NOMO-1 (cell line): ENCODE data around the gene TP53BP2.

Source experiments
- DNase-seq, 2 experiments: peaks; one replicate each; lab custom pipeline; 2025; ENCODE audit not compliant: unreplicated experiment in 2 of 2; lab: John Stamatoyannopoulos, UW

TP53BP2 gene

DNA sequence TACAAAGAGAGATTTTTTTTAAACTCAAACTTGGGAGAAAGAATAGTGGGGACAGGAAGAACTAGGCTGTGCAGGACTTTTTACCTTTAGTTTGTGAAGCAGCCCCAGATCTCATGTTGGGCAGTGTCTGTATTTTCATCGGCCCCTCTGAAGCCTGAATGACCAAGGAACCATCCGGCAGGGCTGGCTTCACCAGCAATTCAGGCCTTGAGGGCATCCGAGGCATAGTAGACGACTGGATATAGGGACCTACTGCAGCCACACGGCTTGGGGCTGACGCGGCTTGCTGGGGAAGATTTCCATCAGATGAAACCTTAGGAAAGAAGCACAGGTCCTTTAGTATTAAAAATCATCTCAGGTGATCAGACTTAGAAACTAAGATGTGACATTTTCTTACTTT is 43.7 kb downstream of the TP53BP2 start:
- no peak for DNase-seq

DNA sequence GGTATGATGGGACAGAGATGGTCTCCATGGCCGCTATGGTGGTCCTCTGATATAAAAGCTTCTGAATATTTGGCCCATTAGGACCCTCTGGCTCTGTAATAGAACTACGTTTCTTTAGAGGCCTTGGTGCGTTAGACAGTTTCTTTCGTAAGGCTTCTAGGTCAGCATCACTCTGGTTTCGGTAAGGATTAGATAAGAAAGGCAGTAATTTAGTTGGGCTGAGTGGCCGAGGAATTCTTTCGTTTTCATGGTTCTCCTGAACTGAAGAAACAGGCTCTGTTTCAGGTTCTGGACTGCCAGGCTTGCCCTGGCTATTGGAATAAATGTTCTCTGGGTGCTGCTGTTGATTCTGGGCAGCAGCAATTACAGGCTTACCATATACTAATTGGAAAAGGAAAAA is 49.5 kb downstream of the TP53BP2 start:
- DNase-seq: no peak

DNA sequence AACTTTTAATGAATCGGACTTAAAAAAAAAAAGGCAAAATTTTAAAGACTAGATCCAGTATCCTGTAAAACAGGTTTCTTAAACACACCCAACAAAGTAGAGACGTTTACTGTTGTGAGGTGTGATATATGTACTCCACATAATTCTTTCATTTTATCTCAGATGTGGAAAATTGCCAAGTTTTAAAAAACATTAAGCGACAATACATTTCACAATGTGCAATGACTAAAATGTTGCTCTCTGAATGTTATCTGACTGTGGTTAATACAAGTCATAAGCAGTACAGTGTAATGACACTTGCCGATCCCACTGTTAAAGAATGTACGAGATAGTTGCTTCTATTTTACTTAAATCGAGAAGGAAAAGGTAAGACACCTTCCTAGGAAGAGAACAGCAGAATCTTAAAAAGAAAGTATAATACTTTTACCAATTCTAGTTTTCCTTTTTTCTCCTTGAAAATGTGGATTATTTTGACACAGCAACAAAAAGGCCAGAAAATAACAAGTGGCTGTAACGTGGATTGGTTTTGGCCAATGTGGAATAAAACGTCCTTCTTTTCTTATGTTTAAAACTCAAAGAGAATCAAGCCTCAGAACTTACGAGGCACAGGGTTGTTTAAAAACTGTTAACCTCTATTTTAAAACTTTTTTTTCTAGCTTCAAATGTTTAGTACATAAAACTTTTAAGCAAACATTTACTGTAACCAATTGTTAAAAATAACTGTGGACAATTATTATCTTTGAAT is 51.4 kb downstream of the TP53BP2 start:
- DNase-seq: no peak

- no peak for DNase-seq
Observed at GRCh38 chr1:223793716-223794115, 52.0 kb downstream of the TP53BP2 start.

DNA sequence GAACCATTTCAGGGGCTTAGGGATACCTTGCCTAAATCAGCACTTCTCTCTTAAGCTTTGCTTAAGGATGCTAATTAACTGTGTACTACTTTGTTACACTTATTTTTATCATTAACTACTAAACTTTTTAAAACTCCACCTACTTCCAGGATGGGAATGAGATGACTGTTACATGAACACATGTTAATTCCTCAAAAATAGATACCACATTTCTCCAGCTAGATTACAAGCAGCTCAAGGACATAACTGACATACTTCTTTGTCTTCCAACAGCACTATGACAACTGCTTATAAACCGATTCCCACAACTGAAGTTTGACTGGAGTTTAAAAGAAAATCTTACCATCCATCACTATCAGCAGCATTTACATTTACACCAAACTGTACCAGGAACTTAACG is 53.7 kb downstream of the TP53BP2 start:
- DNase-seq: no peak

DNA sequence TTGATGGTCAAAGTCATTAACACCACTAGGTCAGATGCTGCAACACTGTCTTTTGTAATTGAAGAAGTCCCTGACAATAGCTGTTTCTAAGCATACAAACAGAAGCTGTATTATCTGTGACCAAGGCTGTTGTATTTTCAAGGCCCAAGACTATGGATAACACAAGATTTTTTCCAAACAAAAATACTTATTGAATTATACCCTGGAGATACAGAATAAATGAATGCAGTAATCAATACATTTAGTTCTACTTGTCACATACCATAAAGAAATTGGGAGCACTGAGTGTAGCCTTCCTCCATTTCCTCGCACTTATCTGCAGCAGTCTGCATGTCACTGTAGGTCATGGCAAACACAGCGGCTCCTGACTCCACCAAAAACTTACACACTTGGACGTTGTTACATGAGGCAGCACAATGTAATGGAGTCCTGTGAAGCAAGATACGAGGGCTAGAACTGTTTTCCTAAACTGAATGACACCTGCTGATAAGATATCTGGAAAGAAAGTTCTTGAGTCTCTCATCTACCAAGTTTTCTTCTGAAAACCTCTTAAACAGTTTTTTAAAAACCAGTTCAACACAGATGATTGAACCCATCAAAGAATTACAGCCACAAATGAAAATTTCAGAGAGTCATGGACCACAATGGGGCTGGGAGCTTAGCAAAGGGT is 56.9 kb downstream of the TP53BP2 start:
- no peak for DNase-seq

DNA sequence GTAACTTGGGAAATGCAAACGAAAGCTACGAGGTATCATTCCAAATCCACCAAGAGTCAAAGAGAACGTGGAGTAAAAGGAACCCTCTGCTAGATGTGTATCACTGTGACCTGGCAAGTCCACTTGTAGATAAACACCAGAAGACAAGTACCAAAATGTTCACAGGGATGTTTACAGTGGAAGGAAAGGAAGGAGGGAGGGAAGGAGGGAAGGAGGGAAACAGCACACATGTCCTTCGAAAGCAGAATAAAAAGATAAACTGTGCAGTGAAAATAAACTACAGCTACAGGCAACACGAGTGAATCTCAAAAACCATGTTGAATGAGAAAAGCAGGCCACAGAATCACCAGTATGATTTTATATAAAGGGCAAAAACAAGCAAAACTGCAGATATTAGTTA is 59.9 kb downstream of the TP53BP2 start:
- DNase-seq: no peak

GRCh38 chr1:223784541-223784940 is 61.2 kb downstream of the TP53BP2 start:
- DNase-seq: no peak

- DNase-seq: no peak
Observed at GRCh38 chr1:223783676-223784075, 62.1 kb downstream of the TP53BP2 start.

DNA sequence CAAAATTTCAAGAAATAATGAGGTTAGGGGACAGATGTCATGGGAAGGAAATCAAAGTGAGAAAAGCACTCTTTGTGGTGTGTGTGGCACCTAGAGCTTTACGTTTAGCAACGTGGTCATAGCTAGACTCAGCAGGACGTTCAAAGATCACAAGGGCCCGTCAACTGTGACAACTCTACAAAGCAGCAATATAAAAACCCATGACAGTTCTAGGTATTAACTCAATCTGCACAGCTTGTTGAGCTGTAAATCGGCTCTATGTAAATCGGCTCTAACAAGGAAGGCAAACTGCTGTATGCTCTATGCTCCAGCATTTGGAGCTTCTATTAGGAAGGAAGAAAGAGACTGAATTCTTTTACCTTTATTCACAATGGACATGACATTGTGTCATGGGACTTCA is 64.8 kb downstream of the TP53BP2 start:
- DNase-seq: no peak

- no peak for DNase-seq
Observed at GRCh38 chr1:223780318-223780717, 65.4 kb downstream of the TP53BP2 start.

- DNase-seq: no peak
Observed at GRCh38 chr1:223776826-223777454, 68.8 kb downstream of the TP53BP2 start.

- no peak for DNase-seq
Observed at GRCh38 chr1:223776075-223776814, 69.5 kb downstream of the TP53BP2 start.

GRCh38 chr1:223775711-223776074 is 70.1 kb downstream of the TP53BP2 start:
- DNase-seq: no peak

DNA sequence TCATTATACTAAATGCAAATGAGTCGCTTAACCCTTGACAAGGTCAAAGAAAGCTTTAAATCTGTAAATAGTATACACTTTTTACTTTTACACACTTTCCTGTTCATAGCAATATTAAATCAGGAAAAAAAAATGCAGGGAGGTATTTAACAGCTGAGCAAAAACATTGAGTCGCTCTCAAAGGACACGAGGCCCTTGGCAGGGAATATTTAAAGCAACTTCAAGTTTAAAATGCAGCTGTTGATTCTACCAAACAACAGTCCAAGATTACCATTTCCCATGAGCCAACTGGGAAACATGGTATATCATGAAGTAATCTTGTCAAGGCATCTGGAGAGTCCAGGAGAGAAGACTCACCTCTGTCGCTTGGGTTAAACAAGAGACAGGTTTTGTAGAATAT is 70.7 kb downstream of the TP53BP2 start:
- DNase-seq: no peak

DNA sequence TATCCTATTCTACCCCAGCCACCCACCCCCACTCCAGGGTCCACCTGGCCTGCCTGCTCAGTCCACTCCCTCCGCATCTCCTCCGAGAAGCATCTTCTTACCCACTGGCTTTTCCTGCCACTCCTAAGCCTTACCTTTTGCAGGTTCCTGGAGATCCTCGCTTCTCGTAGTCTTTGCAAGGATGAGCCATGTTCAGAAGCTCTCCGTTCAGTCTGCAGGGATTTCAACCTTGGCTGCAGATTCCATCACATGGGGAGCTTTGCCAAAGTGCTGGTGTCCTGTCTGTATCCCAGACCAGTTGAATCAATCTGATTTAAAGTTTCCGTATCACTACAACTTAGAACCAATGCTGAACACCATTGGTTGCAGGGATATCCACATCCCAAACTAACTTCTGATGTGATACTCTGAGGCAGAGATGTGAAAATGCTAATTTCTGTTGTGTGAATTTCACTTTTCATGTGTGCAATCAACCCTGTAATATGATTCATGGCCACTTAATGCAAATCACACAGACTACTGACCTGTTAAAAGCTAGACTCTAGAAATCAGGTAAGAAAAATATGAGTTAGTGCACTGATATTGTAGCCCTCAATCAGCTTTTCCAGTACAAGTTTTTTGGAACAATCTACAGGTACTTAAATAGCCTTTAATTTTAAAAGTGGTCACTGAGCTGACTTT is 71.5 kb downstream of the TP53BP2 start:
- DNase-seq: no peak

DNA sequence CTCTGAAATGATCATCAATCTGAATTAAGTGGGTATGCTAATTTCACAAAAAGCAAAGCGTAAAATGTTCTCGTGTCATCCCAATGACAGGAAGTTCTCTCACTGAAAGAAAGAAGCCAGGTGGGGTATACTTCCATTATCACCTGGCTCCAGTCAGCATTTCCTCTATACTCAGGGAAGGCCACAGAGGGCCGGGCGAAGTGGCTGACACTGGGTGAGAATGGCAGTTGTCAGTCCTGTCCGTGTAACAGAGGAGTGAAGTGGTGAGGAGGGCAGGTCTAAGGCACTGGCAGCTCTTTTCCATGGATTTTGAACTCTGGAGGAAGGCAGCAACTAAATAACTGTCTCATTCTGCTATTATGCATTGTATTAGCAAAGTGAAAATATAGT is 73.0 kb downstream of the TP53BP2 start:
- DNase-seq: no peak

DNA sequence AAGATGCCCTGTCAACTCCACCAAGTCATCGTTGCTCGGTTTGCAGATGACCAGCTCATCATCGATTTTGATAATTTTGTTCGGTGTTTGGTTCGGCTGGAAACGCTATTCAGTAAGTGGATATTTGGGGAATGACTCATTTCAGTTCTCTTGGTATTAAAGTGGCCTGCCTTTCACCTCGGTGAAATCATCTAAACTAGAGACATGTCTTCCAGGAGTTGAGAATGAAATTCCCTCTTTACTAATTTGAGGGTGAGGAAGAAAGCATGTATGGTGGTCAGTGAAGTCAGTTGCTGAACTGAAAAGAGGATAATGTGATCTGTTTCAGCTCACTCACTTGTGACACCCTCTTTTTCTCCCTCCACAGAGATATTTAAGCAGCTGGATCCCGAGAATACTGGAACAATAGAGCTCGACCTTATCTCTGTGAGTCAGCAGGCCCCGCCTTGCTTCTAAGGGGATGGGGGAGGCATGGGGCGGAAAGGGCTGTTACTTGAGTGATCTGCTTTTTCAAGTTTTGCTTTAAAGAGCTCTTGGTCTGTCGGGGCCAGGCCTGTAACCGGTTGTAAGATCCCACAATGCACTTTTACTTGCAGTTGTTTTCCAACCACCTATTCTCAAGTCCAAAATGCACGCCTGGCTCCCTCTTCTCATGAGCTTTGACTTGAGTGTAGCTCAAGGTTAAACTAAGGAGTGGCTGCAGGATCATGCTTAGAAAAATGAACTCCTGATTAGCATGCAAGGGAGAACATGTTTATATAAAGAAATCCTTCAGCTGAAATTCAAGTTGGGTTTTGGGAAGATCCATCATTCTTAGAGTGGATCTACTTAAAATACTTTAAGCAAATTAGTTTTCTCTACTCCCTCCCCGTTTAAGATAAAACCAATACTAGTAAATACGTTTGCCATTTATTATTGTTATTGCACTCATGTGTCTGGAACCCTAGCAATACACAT is 73.7 kb downstream of the TP53BP2 start:
- no peak for DNase-seq

GRCh38 chr1:223771469-223771813 is 74.3 kb downstream of the TP53BP2 start:
- no peak for DNase-seq
